Stimulated activated naive B cell treated with anti-CD40 and anti-IgM and Interleukin-4, amounts not matched to agents 10 μg/mL and 1 μg/mL and 100 μg/mL, for 72 hours (primary cell): Measurements from ENCODE around the gene TGM2.

ENCODE experiments used
- ATAC-seq, 2 donors: fragments of 150-1000 bp; cut with Tn5 transposase; replicated peaks; 2 replicates each; pipeline ENCODE4 v1.10.0; 2021; ENCODE audit warnings: moderate library complexity in 1 of 2
- DNase-seq: peaks from one replicate; pipeline ENCODE4 v3.0.0; 2021
- H3K27ac Mint-ChIP-seq: one replicate; pipeline ENCODE4 v1.8.0; 2022; ENCODE audit warnings: mild to moderate bottlenecking, mixed read lengths
- H3K27me3 Mint-ChIP-seq, 2 donors: one replicate each; pipeline ENCODE4 v1.8.0; 2022; ENCODE audit warnings: mixed read lengths in 2 of 2
- H3K36me3 Mint-ChIP-seq, 2 donors: one replicate each; pipeline ENCODE4 v1.8.0; 2022; ENCODE audit warnings: mixed read lengths in 2 of 2, mild to moderate bottlenecking in 1 of 2
- H3K4me1 Mint-ChIP-seq, 2 donors: one replicate each; pipeline ENCODE4 v1.8.0; 2022; ENCODE audit warnings: mixed read lengths in 2 of 2, mild to moderate bottlenecking in 1 of 2
- H3K4me3 Mint-ChIP-seq, 2 donors: one replicate each; pipeline ENCODE4 v1.8.0; 2022; ENCODE audit warnings: mild to moderate bottlenecking in 2 of 2, mixed read lengths in 2 of 2, moderate library complexity in 1 of 2
- H3K9me3 Mint-ChIP-seq, 2 donors: one replicate each; pipeline ENCODE4 v1.8.0; 2022; ENCODE audit warnings: mixed read lengths in 2 of 2, mild to moderate bottlenecking in 1 of 2

TGM2 gene

GRCh38 chr20:38083338-38084048 is 81.6 kb downstream of the TGM2 start:
- Mint-ChIP-seq H3K27me3 (no peaks in the 10 kb centered on the region), H3K4me3 (no peak overlapping the region), H3K36me3 (peaks cover 68 to 75% of the 10 kb centered on the region in 2 donors), H3K9me3 (peaks cover 2 to 4% of the 10 kb centered on the region in 2 donors), H3K27ac (no peak overlapping the region), H3K4me1 (peaks cover 17 to 37% of the 10 kb centered on the region in 2 donors)
- ATAC-seq (no peak), DNase-seq (no peak)

- DNase-seq (no peak), ATAC-seq (no peak)
- H3K9me3 Mint-ChIP-seq, result peaks cover 2 to 4% of the 10 kb centered on the region in 2 donors
- peaks cover 68 to 74% of the 10 kb centered on the region in 2 donors for H3K36me3 Mint-ChIP-seq
- no peak overlapping the region for H3K27ac Mint-ChIP-seq
- no peak overlapping the region for H3K4me3 Mint-ChIP-seq
- peaks cover 19 to 42% of the 10 kb centered on the region in 2 donors for H3K4me1 Mint-ChIP-seq
- no peaks in the 10 kb centered on the region for H3K27me3 Mint-ChIP-seq
These were observed 82.2 kb downstream of the TGM2 start for GRCh38 chr20:38082894-38083293.

GRCh38 chr20:38081575-38081974 is 83.5 kb downstream of the TGM2 start:
- ATAC-seq, result no peak
- Mint-ChIP-seq H3K9me3 (peaks cover 4 to 6% of the 10 kb centered on the region in 2 donors), H3K36me3 (peaks cover 65 to 73% of the 10 kb centered on the region in 2 donors), H3K27ac (peak overlapping the region; percentile 37), H3K4me3 (no peak overlapping the region), H3K4me1 (peaks cover 24 to 55% of the 10 kb centered on the region in 2 donors), H3K27me3 (no peaks in the 10 kb centered on the region)
- DNase-seq, result no peak

- Mint-ChIP-seq H3K27ac (no peak overlapping the region), H3K27me3 (no peaks in the 10 kb centered on the region), H3K4me1 (peaks cover 34 to 66% of the 10 kb centered on the region in 2 donors), H3K36me3 (peaks cover 63 to 72% of the 10 kb centered on the region in 2 donors), H3K9me3 (peaks cover 4 to 6% of the 10 kb centered on the region in 2 donors), H3K4me3 (no peak overlapping the region)
- ATAC-seq, result no peak
- DNase-seq, result no peak
These were observed 85.7 kb downstream of the TGM2 start for GRCh38 chr20:38079353-38079752.

- H3K9me3 Mint-ChIP-seq, result peaks cover 4 to 6% of the 10 kb centered on the region in 2 donors
- peak in 1 of 2 donors; percentile 41 for ATAC-seq
- H3K36me3 Mint-ChIP-seq, result peaks cover 64 to 84% of the 10 kb centered on the region in 2 donors
- no peak overlapping the region for H3K27ac Mint-ChIP-seq
- no peak for DNase-seq
- no peak overlapping the region for H3K4me3 Mint-ChIP-seq
- H3K27me3 Mint-ChIP-seq, result no peaks in the 10 kb centered on the region
- peaks cover 40 to 78% of the 10 kb centered on the region in 2 donors for H3K4me1 Mint-ChIP-seq
These were observed 87.0 kb downstream of the TGM2 start for GRCh38 chr20:38078084-38078483.
